Subcutaneous adipose tissue (tissue), 4 donors: ENCODE results near the gene SBF2. TPM values are rescaled to one million over a fixed set of nuclear protein-coding genes. Genes with fewer than 3 reads are reported as not detected.

Source experiments
- total RNA-seq, 4 donors: library from RNA; depleted of rRNA; stranded (reverse); fragments of >200 nt; gene quantifications; one replicate each; pipeline ENCODE4 v1.1.0, GENCODE V29; 2016
- TF ChIP-seq, protein P1 (sequence below): fragments of 450-650 bp; IDR thresholded peaks from one replicate; pipeline ENCODE4 v1.5.1; 2016; ENCODE audit warnings: low read depth, mild to moderate bottlenecking, control low read depth, antibody characterized with exemption, moderate library complexity

SBF2 gene
- total RNA-seq, 4 donors from 2014 or later = 87.2 to 103 (median 97.3) TPM

DNA sequence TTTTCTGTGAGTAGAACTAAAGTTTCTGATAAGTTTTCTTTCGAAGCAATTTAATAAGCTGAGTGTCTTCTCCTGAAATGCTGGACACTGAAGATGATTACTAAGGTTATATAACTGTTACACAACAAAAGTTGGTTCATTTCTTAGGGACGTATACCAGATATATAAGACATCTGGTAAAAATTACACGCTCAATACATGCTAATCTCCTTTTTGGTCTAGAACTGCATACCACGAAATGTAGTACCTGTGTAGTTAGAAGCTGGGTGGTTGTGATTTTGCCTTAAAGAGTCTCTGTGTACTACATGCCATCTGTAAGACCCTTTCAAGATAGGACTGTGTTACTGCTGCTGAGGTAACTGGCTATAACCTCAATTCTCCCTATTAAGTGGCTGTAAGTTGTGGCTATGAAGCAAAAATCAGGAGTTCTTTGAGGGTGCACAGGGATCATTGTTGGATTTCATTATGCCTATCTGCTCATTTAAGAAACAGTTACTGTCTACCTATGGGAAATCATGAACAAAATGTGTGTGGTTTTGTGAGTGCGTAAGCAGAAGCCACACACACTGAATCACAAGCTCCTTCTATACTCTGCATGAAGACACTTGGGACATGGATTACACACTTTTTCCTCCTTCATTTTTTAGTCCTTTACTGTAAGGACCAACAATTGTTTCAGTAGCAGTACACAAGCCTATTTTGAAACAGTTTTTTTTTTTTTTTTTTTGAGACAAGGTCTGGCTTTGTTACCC, 434.3 kb downstream of the SBF2 start:
- TF ChIP-seq, protein P1, sequence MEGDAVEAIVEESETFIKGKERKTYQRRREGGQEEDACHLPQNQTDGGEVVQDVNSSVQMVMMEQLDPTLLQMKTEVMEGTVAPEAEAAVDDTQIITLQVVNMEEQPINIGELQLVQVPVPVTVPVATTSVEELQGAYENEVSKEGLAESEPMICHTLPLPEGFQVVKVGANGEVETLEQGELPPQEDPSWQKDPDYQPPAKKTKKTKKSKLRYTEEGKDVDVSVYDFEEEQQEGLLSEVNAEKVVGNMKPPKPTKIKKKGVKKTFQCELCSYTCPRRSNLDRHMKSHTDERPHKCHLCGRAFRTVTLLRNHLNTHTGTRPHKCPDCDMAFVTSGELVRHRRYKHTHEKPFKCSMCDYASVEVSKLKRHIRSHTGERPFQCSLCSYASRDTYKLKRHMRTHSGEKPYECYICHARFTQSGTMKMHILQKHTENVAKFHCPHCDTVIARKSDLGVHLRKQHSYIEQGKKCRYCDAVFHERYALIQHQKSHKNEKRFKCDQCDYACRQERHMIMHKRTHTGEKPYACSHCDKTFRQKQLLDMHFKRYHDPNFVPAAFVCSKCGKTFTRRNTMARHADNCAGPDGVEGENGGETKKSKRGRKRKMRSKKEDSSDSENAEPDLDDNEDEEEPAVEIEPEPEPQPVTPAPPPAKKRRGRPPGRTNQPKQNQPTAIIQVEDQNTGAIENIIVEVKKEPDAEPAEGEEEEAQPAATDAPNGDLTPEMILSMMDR = no peak

DNA sequence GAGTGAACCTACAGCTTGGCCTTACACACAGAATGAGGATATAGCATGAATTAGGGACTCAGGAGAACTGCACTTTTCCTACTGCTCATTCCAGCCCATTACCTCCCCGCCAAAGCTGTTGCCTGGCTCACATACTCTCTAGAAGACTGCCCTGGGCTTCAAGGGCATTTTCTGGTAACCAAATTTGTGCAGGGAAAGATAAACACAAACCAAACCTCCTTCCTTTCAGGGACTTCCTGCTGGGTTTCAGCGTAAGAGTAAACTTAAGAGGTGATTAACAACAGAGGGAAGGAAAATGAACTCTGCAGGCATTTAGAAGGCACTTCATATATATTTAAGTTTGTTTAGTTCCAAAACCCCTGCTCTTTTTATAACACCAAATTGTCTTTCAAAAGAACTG, 435.2 kb downstream of the SBF2 start:
- TF ChIP-seq, protein P1 = no peak

DNA sequence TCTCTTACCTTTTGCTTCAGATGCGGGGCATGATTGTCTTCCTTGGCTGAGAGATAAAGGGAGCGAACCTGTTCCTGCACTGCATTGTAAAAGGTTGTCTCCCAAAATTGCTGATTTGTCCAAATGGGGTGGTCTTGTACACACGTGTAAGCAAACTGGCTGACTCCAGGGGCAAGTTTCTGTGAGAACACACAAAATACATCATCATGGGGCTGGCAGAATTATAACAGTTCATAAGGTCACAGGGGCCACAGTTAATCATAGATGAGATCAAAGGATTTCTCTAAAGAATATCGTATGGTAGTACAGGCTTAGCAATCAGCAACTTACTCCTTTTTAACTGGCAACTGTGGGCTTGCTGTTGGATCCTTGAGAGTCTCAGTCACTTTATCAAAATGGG, 435.8 kb downstream of the SBF2 start:
- TF ChIP-seq, protein P1 = no peak

DNA sequence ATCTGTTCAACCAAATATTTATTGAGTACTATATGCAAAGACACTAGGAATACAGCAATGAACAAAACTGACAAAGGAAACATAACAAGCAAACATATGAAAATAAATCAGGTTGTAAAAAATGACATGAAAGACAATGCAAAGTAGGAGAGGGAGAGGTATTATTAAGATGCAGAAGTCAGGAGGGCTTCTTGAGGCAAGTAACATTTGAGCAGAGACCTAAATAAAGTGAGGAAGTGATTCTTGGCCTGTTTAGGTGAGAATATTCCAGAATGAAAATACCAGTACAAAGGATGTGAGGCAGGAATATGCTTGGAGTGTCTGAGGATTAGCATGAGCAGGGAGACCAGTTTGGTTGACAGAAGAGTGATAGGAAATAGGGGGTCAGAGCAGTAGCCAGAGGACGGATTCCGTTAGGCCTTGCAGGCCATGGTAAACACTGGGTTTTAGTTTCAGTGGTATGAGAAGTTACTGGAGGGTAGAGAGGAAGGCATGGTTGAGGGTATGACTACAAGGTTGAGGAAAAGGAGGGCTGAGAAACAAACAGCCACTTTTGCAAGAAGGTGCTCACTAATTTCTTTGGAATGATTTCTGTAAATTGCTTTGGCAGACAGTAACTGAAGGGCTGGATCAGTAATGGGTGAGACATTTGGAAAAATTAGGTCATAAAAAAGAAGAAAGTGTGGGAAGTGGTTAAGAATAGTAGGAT, 438.3 kb downstream of the SBF2 start:
- TF ChIP-seq, protein P1 = no peak

DNA sequence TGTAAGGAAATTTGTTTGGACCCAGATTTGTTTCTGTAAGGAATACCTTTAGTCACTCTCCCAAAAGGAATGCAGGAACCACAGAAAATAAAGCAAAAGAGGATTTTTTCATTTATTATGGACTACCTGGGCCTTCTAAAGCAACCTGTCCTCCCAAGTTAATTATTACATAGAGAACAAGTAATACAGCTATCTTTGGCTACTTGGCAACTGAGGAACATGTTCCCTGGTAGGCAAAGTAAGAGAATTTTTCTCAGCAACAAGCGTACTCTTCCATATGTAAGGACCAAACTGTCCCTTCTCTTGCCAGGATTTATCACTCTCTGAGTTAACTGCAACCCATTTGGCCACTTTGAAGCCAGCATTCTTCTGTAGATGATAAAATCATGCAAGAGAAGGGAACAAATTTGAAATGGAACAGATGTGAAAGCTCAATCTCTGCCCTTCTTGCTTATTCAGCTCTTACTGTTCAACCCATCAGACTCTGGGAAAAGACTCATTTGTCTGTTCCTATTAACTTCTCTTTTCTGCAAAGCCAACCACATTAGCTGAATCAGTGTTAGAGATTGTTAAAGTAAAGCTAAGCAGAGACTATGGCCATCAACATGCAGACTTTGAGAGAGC, 440.0 kb downstream of the SBF2 start:
- TF ChIP-seq, protein P1 = no peak

DNA sequence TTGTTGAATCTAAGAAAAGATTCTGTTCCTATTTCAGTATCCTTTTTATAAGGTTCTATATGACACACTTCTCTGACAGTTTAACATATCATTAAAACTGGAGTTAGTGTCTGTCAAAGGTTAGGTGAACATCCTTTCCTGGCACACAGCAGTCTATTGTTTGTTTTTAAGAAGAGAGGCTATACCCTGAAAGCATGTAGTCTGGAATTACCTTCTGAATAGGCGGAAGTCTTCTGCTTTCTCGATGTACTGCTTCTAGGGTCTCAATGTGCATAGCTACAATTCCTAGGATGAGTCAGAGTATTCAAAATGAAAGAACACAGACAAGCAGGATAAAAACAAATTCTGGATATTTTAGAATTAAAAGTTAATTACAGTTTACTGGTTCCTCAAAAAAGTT, 441.6 kb downstream of the SBF2 start:
- TF ChIP-seq, protein P1 = no peak

DNA sequence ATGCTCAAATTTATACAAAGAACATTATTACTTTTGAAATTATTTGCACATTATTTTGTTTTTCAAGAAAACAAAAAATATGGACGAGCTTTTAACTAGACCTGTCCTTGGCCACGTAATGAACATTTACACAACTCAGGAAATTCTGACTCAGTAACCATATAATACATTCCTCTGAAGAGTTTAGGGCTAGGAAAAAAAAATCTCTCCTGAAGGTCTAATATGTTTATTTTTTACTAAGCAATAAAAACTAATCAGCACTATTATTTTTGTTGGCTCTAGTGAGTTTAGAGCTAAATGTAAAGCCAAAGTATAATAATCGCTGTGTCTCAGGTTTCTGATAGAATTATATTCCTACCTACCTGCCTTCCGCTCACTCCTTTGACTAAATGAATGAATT, 442.7 kb downstream of the SBF2 start:
- TF ChIP-seq, protein P1 = no peak
